Dermis blood vessel endothelial cell (primary cell): ENCODE measurements around the gene TMEM207. TPM values are rescaled to one million over a fixed set of nuclear protein-coding genes. Genes with fewer than 3 reads are reported as not detected.
"Not testable (repeated sequence)": the region's sequence is repeated elsewhere in the genome, so short reads cannot be mapped to it uniquely, and the experiment has no call there.

Source experiments
- DNase-seq: peaks from one replicate; pipeline ENCODE4 v3.0.0; 2010
- total RNA-seq: library from RNA; depleted of rRNA; stranded (reverse); fragments of >200 nt; gene quantifications from 2 replicates; pipeline ENCODE4 v1.2.3, GENCODE V29; 2014

Gene TMEM207
- not detected in 2 replicates for total RNA-seq

- DNase-seq: no peak
Measured at GRCh38 chr3:190449801-190450200, at the start of gene TMEM207. TMEM207 (minus strand) TSS chr3:190449901; CDS start chr3:190449809, 92 bp downstream.

GRCh38 chr3:190499122-190499521 lies 49.4 kb upstream of the TMEM207 start:
- no peak for DNase-seq

GRCh38 chr3:190498293-190498692 lies 48.6 kb upstream of the TMEM207 start:
- no peak for DNase-seq

- DNase-seq: no peak
Measured at GRCh38 chr3:190497811-190498210, 48.1 kb upstream of the TMEM207 start.

- DNase-seq: no peak
Measured at GRCh38 chr3:190496859-190497258, 47.2 kb upstream of the TMEM207 start.

GRCh38 chr3:190495796-190496195 lies 46.1 kb upstream of the TMEM207 start:
- no peak for DNase-seq

- DNase-seq: no peak
Measured at GRCh38 chr3:190495354-190495753, 45.7 kb upstream of the TMEM207 start.

GRCh38 chr3:190494907-190495306 lies 45.2 kb upstream of the TMEM207 start:
- DNase-seq: no peak

- no peak for DNase-seq
Measured at GRCh38 chr3:190492966-190493365, 43.3 kb upstream of the TMEM207 start.

- no peak for DNase-seq
Measured at GRCh38 chr3:190492129-190492528, 42.4 kb upstream of the TMEM207 start.

GRCh38 chr3:190491533-190492054 lies 41.9 kb upstream of the TMEM207 start:
- no peak for DNase-seq

GRCh38 chr3:190486908-190487607 lies 37.4 kb upstream of the TMEM207 start:
- no peak for DNase-seq

GRCh38 chr3:190486533-190486864 lies 36.8 kb upstream of the TMEM207 start:
- DNase-seq: no peak

- peak; percentile 79 for DNase-seq
Measured at GRCh38 chr3:190485830-190486532, 36.3 kb upstream of the TMEM207 start.

- DNase-seq: no peak
Measured at GRCh38 chr3:190481779-190482178, 32.1 kb upstream of the TMEM207 start.

- not testable (repeated sequence) for DNase-seq
Measured at GRCh38 chr3:190473261-190473660, 23.6 kb upstream of the TMEM207 start.

- no peak for DNase-seq
Measured at GRCh38 chr3:190467922-190468321, 18.2 kb upstream of the TMEM207 start.

- no peak for DNase-seq
Measured at GRCh38 chr3:190458040-190458439, 8.3 kb upstream of the TMEM207 start.

- no peak for DNase-seq
Measured at GRCh38 chr3:190456770-190457169, 7.1 kb upstream of the TMEM207 start.

GRCh38 chr3:190455828-190456227 lies 6.1 kb upstream of the TMEM207 start:
- no peak for DNase-seq

- no peak for DNase-seq
Measured at GRCh38 chr3:190448256-190448655, 1.4 kb downstream of the TMEM207 start.

- peak; percentile 5 for DNase-seq
Measured at GRCh38 chr3:190446573-190447279, 3.0 kb downstream of the TMEM207 start.

- no peak for DNase-seq
Measured at GRCh38 chr3:190444576-190445145, 5.0 kb downstream of the TMEM207 start.
